CMK (cell line): ENCODE data around the gene GUCY2D.

Source experiments
- DNase-seq: peaks from one replicate; pipeline ENCODE4 v3.0.0-alpha.2; 2010; ENCODE audit warnings: low read depth

Gene GUCY2D

GRCh38 chr17:7992924-7993323 is 9.5 kb upstream of the GUCY2D start:
- no peak for DNase-seq

GRCh38 chr17:7993972-7994589 is 8.3 kb upstream of the GUCY2D start:
- no peak for DNase-seq

- DNase-seq: no peak
Observed at GRCh38 chr17:7995724-7996123, 6.7 kb upstream of the GUCY2D start.

GRCh38 chr17:7997186-7997585 is 5.2 kb upstream of the GUCY2D start:
- DNase-seq: no peak

- DNase-seq: no peak
Observed at GRCh38 chr17:8002721-8003593, 542 bp downstream of the GUCY2D start.

GRCh38 chr17:8003594-8004181 is 1.3 kb downstream of the GUCY2D start:
- DNase-seq: no peak

- no peak for DNase-seq
Observed at GRCh38 chr17:8004899-8005298, 2.5 kb downstream of the GUCY2D start.

- DNase-seq: no peak
Observed at GRCh38 chr17:8005357-8005756, 2.9 kb downstream of the GUCY2D start.

- DNase-seq: no peak
Observed at GRCh38 chr17:8005967-8006730, 3.7 kb downstream of the GUCY2D start.

GRCh38 chr17:8006836-8007680 is 4.6 kb downstream of the GUCY2D start:
- DNase-seq: no peak

GRCh38 chr17:8007836-8008235 is 5.4 kb downstream of the GUCY2D start:
- DNase-seq: no peak

- DNase-seq: no peak
Observed at GRCh38 chr17:8012045-8012580, 9.7 kb downstream of the GUCY2D start.

- DNase-seq: no peak
Observed at GRCh38 chr17:8012996-8013640, 10.7 kb downstream of the GUCY2D start.

- no peak for DNase-seq
Observed at GRCh38 chr17:8013731-8014557, 11.5 kb downstream of the GUCY2D start.

- DNase-seq: no peak
Observed at GRCh38 chr17:8014558-8014850, 12.1 kb downstream of the GUCY2D start.

GRCh38 chr17:8015236-8015956 is 13.0 kb downstream of the GUCY2D start:
- no peak for DNase-seq

- no peak for DNase-seq
Observed at GRCh38 chr17:8015957-8016631, 13.7 kb downstream of the GUCY2D start.

GRCh38 chr17:8016632-8017424 is 14.4 kb downstream of the GUCY2D start:
- DNase-seq: no peak
